H1 (cell line): ENCODE data around the gene AMOTL2. TPM values are rescaled to one million over a fixed set of nuclear protein-coding genes. Genes with fewer than 3 reads are reported as not detected.

Experiments used
- CTCF ChIA-PET: fragments of 300-600 bp; sonication (Branson Sonifier 250); formaldehyde crosslinking; loops from one replicate; lab custom pipeline; 2021; ENCODE audit not compliant: partially characterized antibody; lab: Charles Lee
- POLR2A ChIA-PET: fragments of 300-600 bp; sonication (Branson Sonifier 250); formaldehyde crosslinking; loops from one replicate; lab custom pipeline; 2021; ENCODE audit warnings: inconsistent platforms; ENCODE audit not compliant: partially characterized antibody; lab: Charles Lee
- DNase-seq, 2 experiments: peaks; one replicate each; pipeline versions ENCODE4 v3.0.0 to v3.0.0-alpha.2; 2010 to 2022; ENCODE audit warnings: low spot score in 2 of 2, low read depth in 1 of 2, mixed read lengths in 1 of 2
- FAIRE-seq: peaks from 2 replicates; lab custom pipeline; 2011; peaks lifted over from hg19 to GRCh38; lab: Jason Lieb, UNC
- H2AFZ ChIP-seq: 2 replicates; pipeline ENCODE4 v1.8.1; 2012; ENCODE audit warnings: low read length, inconsistent platforms
- H2AK5ac ChIP-seq: 2 replicates; pipeline ENCODE4 v1.6.1; 2013; ENCODE audit warnings: low read depth, low read length
- H2BK120ac ChIP-seq: replicated peaks from 2 replicates; pipeline ENCODE3; 2013; ENCODE audit warnings: low read depth, low read length, inconsistent platforms
- H2BK12ac ChIP-seq: 2 replicates; pipeline ENCODE4 v1.6.1; 2013; ENCODE audit warnings: low read depth, low read length
- H2BK15ac ChIP-seq: 2 replicates; pipeline ENCODE4 v1.6.1; 2013; ENCODE audit warnings: low read length
- H2BK20ac ChIP-seq: 2 replicates; pipeline ENCODE4 v1.6.1; 2013; ENCODE audit warnings: low read length
- H2BK5ac ChIP-seq: 2 replicates; pipeline ENCODE4 v1.6.1; 2013; ENCODE audit warnings: low read depth, low read length
- H3K14ac ChIP-seq: 2 replicates; pipeline ENCODE4 v1.6.1; 2013; ENCODE audit warnings: inconsistent platforms; ENCODE audit not compliant: insufficient read length
- H3K18ac ChIP-seq: 2 replicates; pipeline ENCODE4 v1.6.1; 2013; ENCODE audit warnings: low read length; ENCODE audit errors: extremely low read depth
- H3K23ac ChIP-seq: 2 replicates; pipeline ENCODE4 v1.6.1; 2013; ENCODE audit warnings: inconsistent platforms; ENCODE audit not compliant: insufficient read length
- H3K23me2 ChIP-seq: 2 replicates; pipeline ENCODE4 v1.6.1; 2013; ENCODE audit warnings: low read depth, low read length
- H3K27ac ChIP-seq: 2 replicates; pipeline ENCODE4 v1.6.1; 2011; ENCODE audit warnings: low read depth, low read length, inconsistent platforms
- H3K27me3 ChIP-seq, 4 experiments: replicated peaks in 1 of 4; 1 replicate in 1 of 4; 2 replicates in 3 of 4; pipeline versions ENCODE4 v1.6.1 to v1.8.1; 2011 to 2013; ENCODE audit warnings: low read length in 3 of 4, mild to moderate bottlenecking in 3 of 4, inconsistent platforms in 2 of 4, mixed read lengths in 2 of 4, moderate library complexity in 1 of 4; ENCODE audit not compliant: control insufficient read depth in 3 of 4, insufficient read depth in 3 of 4; ENCODE audit errors: extremely low read depth in 1 of 4
- H3K36me3 ChIP-seq, 4 experiments: 2 replicates each; pipeline versions ENCODE4 v1.6.1 to v1.8.1; 2011 to 2013; ENCODE audit warnings: mild to moderate bottlenecking in 4 of 4, low read length in 3 of 4, moderate library complexity in 2 of 4, control low read depth in 1 of 4, inconsistent platforms in 1 of 4; ENCODE audit not compliant: insufficient read depth in 4 of 4, control insufficient read depth in 2 of 4
- H3K4ac ChIP-seq: replicated peaks from 2 replicates; pipeline ENCODE3; 2013; ENCODE audit warnings: low read length, low read depth, mixed read lengths, inconsistent platforms; ENCODE audit not compliant: insufficient read length
- H3K4me1 ChIP-seq, 4 experiments: replicated peaks in 1 of 4; 1 replicate in 1 of 4; 2 replicates in 3 of 4; pipeline versions ENCODE4 v1.6.1 to v1.8.1; 2011 to 2013; ENCODE audit warnings: low read length in 3 of 4, inconsistent platforms in 2 of 4, mixed read lengths in 1 of 4; ENCODE audit not compliant: insufficient read depth in 4 of 4, control insufficient read depth in 3 of 4
- H3K4me2 ChIP-seq, 2 experiments: 2 replicates each; pipeline versions ENCODE4 v1.6.1 to v1.8.1; 2011 to 2013; ENCODE audit warnings: low read depth in 2 of 2, low read length in 2 of 2, control low read depth in 1 of 2, inconsistent platforms in 1 of 2, mild to moderate bottlenecking in 1 of 2; ENCODE audit not compliant: insufficient read depth in 1 of 2
- H3K4me3 ChIP-seq, 4 experiments: fragments of 200-600, 300-600 bp in 1 of 4; sonication (generic), shearing (Covaris generic), sonication (Bioruptor Twin) in 1 of 4; 2 replicates each; pipeline versions ENCODE4 v1.5.1 to v1.8.1; 2011 to 2016; ENCODE audit warnings: low read length in 4 of 4, low read depth in 3 of 4, control low read depth in 2 of 4, inconsistent platforms in 2 of 4, mild to moderate bottlenecking in 2 of 4, mixed read lengths in 1 of 4, moderate library complexity in 1 of 4; ENCODE audit not compliant: insufficient read depth in 2 of 4; ENCODE audit errors: extremely low read depth in 1 of 4
- H3K56ac ChIP-seq: replicated peaks from 2 replicates; pipeline ENCODE3; 2013; ENCODE audit warnings: low read depth, mild to moderate bottlenecking, mixed read lengths, low read length, inconsistent platforms; ENCODE audit not compliant: insufficient read length
- H3K79me1 ChIP-seq: 2 replicates; pipeline ENCODE4 v1.6.1; 2013; ENCODE audit warnings: low read depth, low read length, control low read depth
- H3K79me2 ChIP-seq, 2 experiments: 2 replicates each; pipeline versions ENCODE4 v1.6.1 to v1.8.1; 2012 to 2013; ENCODE audit warnings: low read length in 2 of 2, mild to moderate bottlenecking in 2 of 2, inconsistent platforms in 1 of 2; ENCODE audit not compliant: insufficient read depth in 2 of 2, control insufficient read depth in 1 of 2
- H3K9ac ChIP-seq, 4 experiments: replicated peaks in 1 of 4; 1 replicate in 1 of 4; 2 replicates in 3 of 4; pipeline versions ENCODE4 v1.6.1 to v1.8.1; 2011 to 2013; ENCODE audit warnings: low read depth in 3 of 4, low read length in 3 of 4, control low read depth in 2 of 4, mild to moderate bottlenecking in 2 of 4, moderate library complexity in 2 of 4, inconsistent platforms in 1 of 4; ENCODE audit errors: extremely low read depth in 1 of 4
- H3K9me3 ChIP-seq, 2 experiments: 2 replicates each; pipeline versions ENCODE4 v1.6.1 to v1.8.1; 2012 to 2013; ENCODE audit warnings: mild to moderate bottlenecking in 2 of 2, moderate library complexity in 2 of 2, control low read depth in 1 of 2, inconsistent platforms in 1 of 2, low read depth in 1 of 2, low read length in 1 of 2, mixed read lengths in 1 of 2; ENCODE audit not compliant: insufficient read depth in 2 of 2
- H4K20me1 ChIP-seq, 2 experiments: replicated peaks in 1 of 2; 2 replicates each; pipeline versions ENCODE3 to v1.8.1; 2011 to 2013; ENCODE audit warnings: inconsistent platforms in 2 of 2, low read length in 2 of 2, mild to moderate bottlenecking in 1 of 2; ENCODE audit not compliant: insufficient read depth in 2 of 2, control insufficient read depth in 1 of 2
- H4K5ac ChIP-seq: 2 replicates; pipeline ENCODE4 v1.6.1; 2013; ENCODE audit warnings: low read length, low read depth, mixed read lengths, inconsistent platforms; ENCODE audit not compliant: insufficient read length
- H4K8ac ChIP-seq: 2 replicates; pipeline ENCODE4 v1.8.0; 2013; ENCODE audit warnings: mild to moderate bottlenecking, moderate library complexity, low read length, inconsistent platforms; ENCODE audit not compliant: insufficient read depth; ENCODE audit errors: extremely low read depth
- H4K91ac ChIP-seq: replicated peaks from 2 replicates; pipeline ENCODE3; 2013; ENCODE audit warnings: low read length, mixed read lengths, inconsistent platforms; ENCODE audit not compliant: insufficient read length
- POLR2A ChIP-seq, 2 experiments: IDR thresholded peaks; 1 replicate in 1 of 2; 2 replicates in 1 of 2; pipeline ENCODE4 v1.6.1; 2011; ENCODE audit warnings: low read depth in 2 of 2, low read length in 2 of 2, mild to moderate bottlenecking in 2 of 2; ENCODE audit errors: control extremely low read depth in 1 of 2
- POLR2AphosphoS5 ChIP-seq: IDR thresholded peaks from 2 replicates; pipeline ENCODE4 v1.6.1; 2011; ENCODE audit warnings: low read depth, low read length
- RXRA ChIP-seq: IDR thresholded peaks from 2 replicates; pipeline ENCODE4 v1.6.1; 2011; ENCODE audit warnings: low read depth, mild to moderate bottlenecking, low read length, moderate library complexity; ENCODE audit not compliant: insufficient read depth
- SAP30 ChIP-seq: fragments of 300-600 bp; sonication (generic); IDR thresholded peaks from 2 replicates; pipeline ENCODE4 v1.7.1; 2012; ENCODE audit warnings: low read length, moderate library complexity, mild to moderate bottlenecking, inconsistent platforms; ENCODE audit not compliant: insufficient read depth, insufficient replicate concordance
- TAF7 ChIP-seq: optimal IDR thresholded peaks from 2 replicates; pipeline ENCODE3; 2011; ENCODE audit warnings: low read depth, mild to moderate bottlenecking, inconsistent platforms, low read length, moderate library complexity, borderline replicate concordance
- ZNF274 ChIP-seq: IDR thresholded peaks from 2 replicates; pipeline ENCODE4 v1.7.0; 2012; ENCODE audit warnings: low read length, borderline replicate concordance; ENCODE audit errors: extremely low read depth
- WGBS, 2 experiments: shearing (Covaris generic) in 1 of 2; methylation state at CpG; one replicate each; pipeline versions ENCODE4 v1.1.6 to v1.1.7; 2013 to 2015; ENCODE audit warnings: low lambda C conversion rate in 2 of 2, mixed read lengths in 2 of 2, inconsistent platforms in 1 of 2, low coverage in 1 of 2, missing lambda C conversion rate in 1 of 2; ENCODE audit not compliant: insufficient replicate concordance in 2 of 2, insufficient coverage in 1 of 2, insufficient read length in 1 of 2; ENCODE audit errors: extremely low coverage in 1 of 2, missing lambda C conversion rate in 1 of 2; 5-methylcytosine and 5-hydroxymethylcytosine counted together
- polyA plus RNA-seq, 7 experiments: library from polyadenylated mRNA; depleted of rRNA in 3 of 7; stranded (reverse) in 5 of 7; unstranded in 2 of 7; fragments of >200 nt in 5 of 7; fragments of 200-250 nt in 2 of 7; gene quantifications; 1 replicate in 5 of 7; 2 replicates in 1 of 7; 4 replicates in 1 of 7; pipeline versions ENCODE4 v1.2.1 to v1.2.3, GENCODE V29; 2011 to 2013; ENCODE audit warnings: missing spikeins in 2 of 7, mixed read lengths in 2 of 7
- total RNA-seq: library from RNA; stranded (reverse); fragmentation: NEBNext Ultra II Directional; extraction: Animal tissue kit (Norgen Biotek cat#: 25700); gene quantifications from 2 replicates; pipeline ENCODE4 v1.2.1, GENCODE V29; 2021

AMOTL2 gene
- total and polyA plus RNA-seq, 2 of the 8 experiments (the other 6 are each of a cell fraction or from before 2014, with no cell fraction given) = 19.0 to 63.7 TPM

- no peak overlapping the region for H4K8ac ChIP-seq
- H3K4me2 ChIP-seq = peak overlapping the region; percentile 55 to 62; a peak in 3 of 4 replicates
- peaks cover 36 to 91% (median 64%) of the 10 kb centered on the region in 4 experiments for H3K36me3 ChIP-seq
- TF ChIP-seq ZNF274 (no peak), POLR2A (IDR thresholded peaks at IDR 0.05; ENCODE audit: control extremely low read depth in 1 of 2, low read depth in 2 of 2, low read length in 2 of 2) (peak in 1 of 2 experiments; percentile 5; a peak in 1 of 3 replicates), TAF7 (no peak), SAP30 (no peak), POLR2AphosphoS5 (0 out of 2 replicates have a peak, but pooled peaks have one; percentile 49), RXRA (no peak)
- peak overlapping the region; percentile 99 for H2AK5ac ChIP-seq
- peak overlapping the region; percentile 98 for H2BK5ac ChIP-seq
- H3K9me3 ChIP-seq = no peaks in the 10 kb centered on the region
- H3K27ac ChIP-seq = peak overlapping the region; percentile 26; the same call in 1 of the 2 replicates
- POLR2A ChIA-PET = interaction anchor here (0.8 to 45.2 kb wide), 14 partner anchors 2 to 113 kb away, joined by 3 to 1731 read pairs (median 5); partner anchors contain the start of genes AMOTL2 and RYK
- H4K5ac ChIP-seq = peak overlapping the region; percentile 0
- H2BK20ac ChIP-seq = peak overlapping the region; percentile 98
- no peak overlapping the region for H2AFZ ChIP-seq
- H3K27me3 ChIP-seq = no peaks in the 10 kb centered on the region; a peak in 1 of 7 replicates
- peak overlapping the region; percentile 49 for H2BK120ac ChIP-seq
- CTCF ChIA-PET = interaction anchor here (0.7 to 13.1 kb wide), 24 partner anchors 8 to 155 kb away, joined by 3 to 144 read pairs (median 4); partner anchors contain the start of gene AMOTL2
- peaks cover 7% of the 10 kb centered on the region; the same call in 1 of the 2 replicates for H3K79me1 ChIP-seq
- peaks cover 0 to 6% of the 10 kb centered on the region in 2 experiments for H4K20me1 ChIP-seq
- no peaks in the 10 kb centered on the region for H3K79me2 ChIP-seq
- FAIRE-seq (peak; percentile 72), DNase-seq (no peak)
- no peak overlapping the region for H3K56ac ChIP-seq
- H2BK15ac ChIP-seq = 0 out of 2 replicates have a peak overlapping the region, but pooled peaks have one; percentile 7
- peaks cover 2% of the 10 kb centered on the region for H3K23me2 ChIP-seq
- no peak overlapping the region for H3K14ac ChIP-seq
- peaks cover 18 to 30% (median 26%) of the 10 kb centered on the region in 4 experiments for H3K4me1 ChIP-seq
- peak overlapping the region; percentile 94; the same call in 1 of the 2 replicates for H3K18ac ChIP-seq
- peak overlapping the region; percentile 55 for H3K4ac ChIP-seq
- 64% methylated on average over 3 of the region's 3 CpGs; no CpG with 5 or more reads in 1 of the 2 experiments for WGBS, 2 experiments
- peak overlapping the region in 1 of 4 experiments; percentile 44; a peak in 1 of 8 replicates for H3K4me3 ChIP-seq
- peak overlapping the region in 1 of 4 experiments; percentile 31; a peak in 1 of 7 replicates for H3K9ac ChIP-seq
- peak overlapping the region; percentile 91 for H4K91ac ChIP-seq
- H2BK12ac ChIP-seq = peak overlapping the region; percentile 98
- no peak overlapping the region for H3K23ac ChIP-seq
These were observed 10.9 kb downstream of the AMOTL2 start for GRCh38 chr3:134363381-134363755.
